HG03196 (cell line): Measurements from ENCODE around the gene RFPL4A.
"Not testable (repeated sequence)": the region's sequence is repeated elsewhere in the genome, so short reads cannot be mapped to it uniquely, and the experiment has no call there.

Experiments used
- ATAC-seq: cut with Tn5 transposase; IDR thresholded peaks from one replicate; pipeline ENCODE4 v1.9.1; 2021; ENCODE audit not compliant: unreplicated experiment

The RFPL4A gene

DNA sequence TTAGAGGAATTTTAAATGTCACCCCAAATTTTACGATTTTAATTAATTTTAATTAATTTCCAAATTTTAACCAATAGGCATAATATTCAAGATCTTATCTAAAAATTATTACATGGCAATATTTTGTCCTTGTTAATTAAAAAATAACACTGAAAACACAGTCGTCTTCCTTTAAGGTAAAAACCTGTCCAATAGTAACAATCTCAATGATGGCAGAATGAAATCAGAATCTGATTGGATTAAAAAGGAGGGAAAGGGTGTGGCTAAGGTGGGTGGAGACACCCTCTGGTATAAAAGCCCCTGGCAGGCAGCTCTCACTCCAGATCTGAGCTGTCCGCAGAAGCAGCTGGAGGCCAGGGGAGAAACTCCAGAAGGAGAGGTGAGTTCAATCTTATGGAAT, at the start of gene RFPL4A:
RFPL4A (plus strand) TSS at position 301 of the 400 bp plus-strand sequence. CDS start 2,704 bp downstream, outside the sequence.
- ATAC-seq, result not testable (repeated sequence)

DNA sequence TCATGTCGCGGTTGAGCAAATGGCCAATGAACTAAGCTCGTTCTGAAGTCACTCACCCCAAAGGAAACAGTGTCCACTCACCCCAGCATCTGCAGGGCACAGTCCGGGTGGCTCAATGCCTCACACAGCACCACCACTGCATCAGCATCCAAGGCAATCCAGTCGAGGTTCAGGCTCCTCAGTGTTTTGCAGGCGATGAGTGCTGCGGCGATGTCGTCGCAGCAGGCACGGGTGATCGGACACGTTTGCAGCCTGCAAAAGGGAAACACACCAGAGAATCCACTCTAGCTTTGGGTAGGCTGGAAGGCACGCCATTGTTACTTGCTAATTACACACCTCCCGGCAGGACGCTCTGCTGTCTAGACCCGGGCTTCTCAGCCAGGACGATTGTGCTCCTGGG, 47.2 kb upstream of the RFPL4A start:
- ATAC-seq, result no peak

DNA sequence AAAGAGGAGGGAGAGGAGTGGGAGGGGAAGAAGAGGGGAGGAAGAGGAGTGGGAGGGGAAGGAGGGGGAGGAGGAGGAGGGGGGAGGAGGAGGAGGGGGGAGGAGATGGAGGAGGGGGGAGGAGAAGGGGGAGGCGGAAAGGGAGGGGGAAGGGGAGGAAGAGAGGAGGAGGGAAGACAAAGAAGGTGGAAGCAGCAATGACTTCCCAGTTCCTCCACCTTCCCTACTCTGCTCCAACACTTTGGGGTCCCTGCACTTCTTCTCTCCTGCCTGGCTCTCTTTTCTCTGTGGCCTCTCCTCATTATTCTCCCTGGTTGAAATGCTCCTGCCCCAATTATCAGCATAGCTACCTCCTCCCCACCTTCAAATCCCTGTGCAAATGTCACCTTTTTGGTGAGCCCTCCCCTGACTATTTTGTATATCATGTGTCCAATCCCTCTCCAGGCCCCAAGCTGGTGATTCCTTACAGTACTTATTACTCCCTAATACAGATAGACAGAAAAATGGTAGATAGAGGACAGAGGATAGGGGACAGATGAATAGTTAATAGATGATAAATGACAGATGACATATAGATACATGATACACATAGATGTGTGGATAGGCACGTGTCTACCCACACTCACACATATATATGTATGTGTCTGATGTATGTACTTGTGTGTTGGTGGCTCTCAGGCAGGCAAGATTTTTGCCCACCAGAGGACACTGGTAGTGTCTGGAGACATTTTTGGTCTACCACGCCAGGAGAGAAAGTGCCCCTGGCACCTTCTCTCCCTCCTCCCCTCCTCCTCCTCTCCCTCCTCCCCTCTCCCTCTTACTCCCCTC, 45.9 kb upstream of the RFPL4A start:
- no peak for ATAC-seq

DNA sequence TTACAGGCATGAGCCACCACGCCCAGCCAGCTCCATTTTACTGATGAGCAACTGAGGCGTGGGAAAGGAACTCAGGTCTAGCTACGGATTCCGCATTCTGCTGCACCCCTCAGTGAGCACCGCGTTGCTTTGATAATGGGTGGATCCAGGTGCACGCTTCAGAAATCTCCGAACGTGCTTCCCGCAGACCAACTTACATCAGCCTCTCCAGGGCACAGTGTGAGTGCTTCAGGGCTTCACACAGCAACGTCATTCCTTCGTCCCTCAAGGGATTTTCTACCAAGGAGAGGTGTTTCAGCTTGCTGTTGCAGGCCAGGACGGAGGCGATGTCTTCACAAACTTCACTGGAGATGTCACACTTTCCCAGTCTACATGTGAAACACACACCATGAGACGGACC, 42.4 kb upstream of the RFPL4A start:
- no peak for ATAC-seq

DNA sequence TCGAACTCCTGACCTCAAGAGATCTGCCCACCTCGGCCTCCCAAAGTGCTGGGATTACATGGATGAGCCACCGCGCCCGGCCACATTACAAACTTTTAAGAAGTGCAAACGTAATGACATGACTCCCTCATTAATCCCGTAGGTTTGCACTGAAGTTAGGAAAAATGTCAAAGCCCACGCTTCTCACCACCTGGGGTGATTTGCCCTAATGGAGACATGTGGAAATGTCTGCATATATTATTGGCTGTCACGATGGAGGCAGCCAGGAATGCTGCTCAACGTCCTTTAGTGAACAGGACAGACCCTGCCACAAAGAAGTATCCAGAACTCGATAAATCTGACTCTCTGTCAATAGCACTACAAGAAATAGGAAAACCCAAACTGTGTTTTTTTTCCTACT, 41.6 kb upstream of the RFPL4A start:
- ATAC-seq, result no peak

DNA sequence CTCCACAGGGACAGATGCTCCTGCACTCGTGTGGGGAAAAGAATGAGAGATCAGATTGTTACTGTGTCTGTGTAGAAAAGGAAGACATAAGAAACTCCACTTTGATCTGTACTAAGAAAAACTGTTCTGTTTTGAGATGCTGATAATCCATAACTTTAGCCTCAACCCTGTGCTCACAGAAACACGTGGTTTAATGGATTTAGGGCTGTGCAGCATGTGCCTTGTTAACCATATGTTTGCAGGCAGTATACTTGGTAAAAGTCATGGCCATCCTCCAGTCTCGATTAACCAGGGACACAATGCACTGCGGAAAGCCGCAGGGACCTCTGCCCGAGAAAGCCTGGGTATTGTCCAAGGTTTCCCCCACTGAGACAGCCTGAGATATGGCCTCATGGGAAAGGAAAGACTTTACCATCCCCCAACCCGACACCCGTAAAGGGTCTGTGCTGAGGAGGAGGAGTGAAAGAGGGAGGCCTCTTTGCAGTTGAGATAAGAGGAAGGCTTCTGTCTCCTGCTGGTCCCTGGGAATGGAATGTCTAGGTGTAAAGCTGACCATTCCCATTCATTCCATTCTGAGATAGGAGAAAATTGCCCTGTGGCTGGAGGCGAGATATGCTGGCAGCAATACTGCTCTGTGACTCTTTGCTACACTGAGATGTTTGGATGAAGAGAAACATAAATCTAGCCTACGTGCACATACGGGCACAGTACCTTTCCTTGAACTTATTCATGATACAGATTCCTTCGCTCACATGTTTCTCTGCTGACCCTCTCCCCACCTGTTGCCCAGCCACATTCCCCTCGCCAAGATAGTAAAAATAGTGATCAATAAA, 40.8 kb upstream of the RFPL4A start:
- ATAC-seq, result not testable (repeated sequence)

DNA sequence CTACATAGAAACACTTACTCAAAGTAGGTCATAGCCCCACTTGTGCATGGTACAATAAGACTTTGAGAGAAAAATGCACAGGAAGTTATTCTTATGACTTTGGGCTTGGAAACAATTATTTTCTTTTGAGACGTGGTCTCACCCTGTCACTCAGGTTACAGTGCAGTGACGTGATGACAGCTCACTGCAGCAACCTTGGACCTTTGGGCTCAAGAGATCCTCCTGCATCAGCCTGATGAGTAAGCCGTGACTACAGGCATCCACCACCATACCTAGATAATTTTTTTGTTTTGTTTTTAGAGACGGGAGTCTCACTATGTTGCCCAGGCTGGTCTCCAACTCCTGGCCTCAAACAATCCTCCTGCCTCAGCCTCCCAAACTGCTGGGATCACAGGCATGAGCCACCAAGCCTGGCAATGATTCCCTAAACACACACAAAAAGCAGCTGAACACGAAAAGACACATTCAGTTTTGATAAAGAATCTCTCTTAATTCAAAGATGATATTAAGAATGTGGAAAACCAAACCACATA, 38.6 kb upstream of the RFPL4A start:
- no peak for ATAC-seq

DNA sequence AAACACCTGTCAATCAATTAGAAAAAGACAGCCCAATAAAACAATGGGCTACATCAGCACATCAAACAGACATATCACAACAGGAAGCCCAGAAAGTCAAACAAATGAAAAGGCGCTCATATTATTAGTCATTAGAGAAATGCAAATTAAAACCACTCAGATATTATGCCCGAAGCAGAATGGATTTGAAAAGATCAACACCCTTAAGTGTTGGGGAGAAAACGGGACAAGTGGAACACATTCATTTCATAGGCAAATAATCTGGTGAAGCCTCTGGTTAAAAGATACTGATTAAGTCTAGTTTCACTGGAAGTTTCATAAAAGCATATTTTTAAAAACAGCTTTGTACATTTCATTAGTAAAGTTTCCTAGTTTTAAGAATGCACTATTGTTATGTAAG, 38.1 kb upstream of the RFPL4A start:
- ATAC-seq, result no peak

DNA sequence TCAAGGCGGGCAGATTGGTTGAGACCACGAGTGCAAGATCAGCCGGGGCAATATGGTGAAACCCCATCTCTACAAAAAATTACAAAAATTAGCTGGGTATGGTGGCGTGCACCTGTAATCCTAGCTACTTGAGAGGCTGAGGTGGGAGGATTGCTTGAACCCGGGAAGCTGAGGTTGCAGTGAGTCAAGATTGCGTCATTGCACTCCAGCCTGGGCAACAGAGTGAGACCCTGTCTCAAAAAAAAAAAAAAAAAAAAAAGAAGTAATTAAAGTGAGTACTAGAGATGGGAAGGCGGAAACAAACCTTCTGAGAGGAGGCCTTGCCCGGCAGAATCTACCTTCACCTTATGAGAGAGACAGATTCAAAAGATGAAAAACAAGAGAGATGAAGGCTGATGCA, 35.4 kb upstream of the RFPL4A start:
- ATAC-seq, result no peak

DNA sequence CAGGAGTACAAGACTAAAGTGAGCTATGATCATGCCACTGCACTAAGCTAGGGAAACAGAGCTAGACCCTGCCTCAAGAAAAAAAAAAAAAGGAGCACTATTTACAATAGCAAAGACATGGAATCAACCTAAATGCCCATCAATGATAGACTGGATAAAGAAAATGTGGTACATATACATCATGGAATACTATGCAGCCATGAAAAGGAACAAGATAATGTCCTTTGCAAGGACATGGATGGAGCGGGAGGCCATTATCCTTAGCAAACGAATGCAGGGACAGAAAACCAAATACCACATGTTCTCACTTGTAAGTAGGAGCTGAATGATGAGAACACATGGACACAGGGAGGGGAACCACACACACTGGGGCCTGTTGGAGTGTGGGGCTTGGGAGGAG, 28.5 kb upstream of the RFPL4A start:
- ATAC-seq, result not testable (repeated sequence)

DNA sequence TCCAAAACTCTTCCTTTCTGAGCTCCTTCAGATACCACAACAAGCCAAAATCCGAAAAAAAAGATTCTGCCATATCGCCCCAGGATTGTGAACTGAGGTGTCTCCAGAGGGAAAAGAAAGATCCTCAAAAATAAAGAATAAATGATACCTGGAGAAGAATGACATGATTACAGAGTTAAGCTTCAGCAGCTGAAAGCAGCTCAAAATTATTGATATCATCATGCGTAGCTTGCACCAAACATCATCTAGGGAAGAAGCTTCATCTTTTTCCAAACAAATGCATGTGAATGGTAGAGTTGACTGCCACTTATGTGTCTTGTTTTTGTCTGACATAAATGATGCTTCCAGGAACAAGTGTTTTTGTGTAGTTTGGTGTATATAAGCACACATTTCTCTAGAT, 20.6 kb upstream of the RFPL4A start, which contains the start of gene NLRP9:
NLRP9 (minus strand) TSS at position 101 of the 400 bp plus-strand sequence; CDS start at position 73, 28 bp downstream.
- ATAC-seq, result no peak

DNA sequence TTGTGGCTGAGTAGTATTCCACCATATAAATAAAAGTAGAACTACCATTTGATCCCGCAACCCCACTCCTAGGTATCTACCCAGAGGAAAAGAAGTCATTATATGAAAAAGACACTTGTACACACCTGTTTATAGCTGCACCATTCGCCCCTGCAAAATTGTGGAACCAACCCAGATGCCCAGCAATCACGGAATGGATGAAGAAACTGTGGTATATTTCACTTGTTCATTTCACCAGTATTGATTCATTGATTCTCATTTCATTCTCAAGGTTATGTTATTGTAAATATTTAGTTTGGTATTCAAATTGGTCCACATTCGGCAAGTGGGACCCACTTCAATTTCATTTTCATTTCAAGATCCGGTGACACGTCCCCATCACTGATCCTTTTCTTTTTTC, 8.2 kb upstream of the RFPL4A start:
- ATAC-seq, result no peak

DNA sequence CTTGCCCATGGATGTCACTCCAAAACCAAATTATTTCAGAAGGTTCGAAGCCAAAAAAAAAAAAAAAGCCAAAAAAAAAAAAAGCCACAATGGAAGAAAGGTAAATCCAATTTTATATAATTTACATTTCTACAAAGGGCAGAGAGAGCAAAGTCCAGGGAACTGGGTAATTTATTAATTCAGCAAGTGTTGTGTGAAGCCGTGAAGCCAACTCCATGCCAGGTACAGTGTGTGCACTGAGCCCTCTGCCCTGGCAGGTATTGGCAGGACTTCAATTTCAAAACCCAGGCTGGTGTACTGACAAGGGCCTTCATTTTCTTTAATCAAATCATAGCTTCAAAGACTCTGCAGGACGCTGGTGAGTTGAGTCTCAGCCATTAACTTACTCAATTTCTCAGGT, 5.5 kb upstream of the RFPL4A start:
- ATAC-seq, result no peak

DNA sequence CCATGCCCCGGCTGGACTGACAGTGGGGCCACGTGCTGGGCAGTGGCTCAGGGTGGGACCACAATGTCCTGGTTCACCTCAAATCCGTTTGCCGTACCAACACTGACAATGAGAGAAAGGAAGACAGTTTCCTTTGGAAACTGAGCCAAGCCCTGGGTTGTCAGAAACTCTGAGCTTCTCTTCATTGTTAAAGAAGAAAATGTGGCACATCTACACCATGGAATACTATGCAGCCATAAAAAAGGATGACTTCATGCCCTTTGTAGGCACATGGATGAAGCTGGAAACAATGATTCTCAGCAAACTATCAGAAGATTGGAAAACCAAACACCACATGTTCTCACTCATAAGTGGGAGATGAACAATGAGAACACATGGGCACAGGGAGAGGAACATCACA, 2.1 kb upstream of the RFPL4A start:
- ATAC-seq, result not testable (repeated sequence)

DNA sequence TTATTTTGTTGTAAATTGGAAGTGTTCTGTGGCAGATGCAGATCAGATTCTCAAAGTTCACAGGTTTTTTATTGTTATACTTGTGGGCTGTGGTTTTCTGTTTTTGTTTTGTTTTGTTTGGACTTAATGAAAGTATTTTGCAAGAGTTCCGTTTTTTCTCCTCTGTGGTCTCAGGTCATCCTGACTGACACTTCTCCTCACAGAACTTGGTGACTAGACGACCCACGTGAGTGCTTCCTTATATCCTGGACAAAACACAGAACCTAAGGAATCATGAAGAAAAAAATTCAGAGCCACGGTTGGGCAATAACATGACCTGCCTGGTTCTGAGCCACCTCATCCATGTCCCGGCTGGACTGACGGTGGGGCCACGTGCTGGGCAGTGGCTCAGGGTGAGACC, 7.6 kb downstream of the RFPL4A start:
- no peak for ATAC-seq

DNA sequence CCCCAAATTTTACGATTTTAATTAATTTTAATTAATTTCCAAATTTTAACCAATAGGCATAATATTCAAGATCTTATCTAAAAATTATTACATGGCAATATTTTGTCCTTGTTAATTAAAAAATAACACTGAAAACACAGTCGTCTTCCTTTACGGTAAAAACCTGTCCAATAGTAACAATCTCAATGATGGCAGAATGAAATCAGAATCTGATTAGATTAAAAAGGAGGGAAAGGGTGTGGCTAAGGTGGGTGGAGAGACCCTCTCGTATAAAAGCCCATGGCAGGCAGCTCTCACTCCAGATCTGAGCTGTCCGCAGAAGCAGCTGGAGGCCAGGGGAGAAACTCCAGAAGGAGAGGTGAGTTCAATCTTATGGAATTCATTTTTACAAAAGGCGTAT, 9.9 kb downstream of the RFPL4A start, which contains the start of gene RFPL4AL1:
RFPL4AL1 (plus strand) TSS at position 301 of the 400 bp plus-strand sequence. CDS start 2,687 bp downstream, outside the sequence.
- not testable (repeated sequence) for ATAC-seq

DNA sequence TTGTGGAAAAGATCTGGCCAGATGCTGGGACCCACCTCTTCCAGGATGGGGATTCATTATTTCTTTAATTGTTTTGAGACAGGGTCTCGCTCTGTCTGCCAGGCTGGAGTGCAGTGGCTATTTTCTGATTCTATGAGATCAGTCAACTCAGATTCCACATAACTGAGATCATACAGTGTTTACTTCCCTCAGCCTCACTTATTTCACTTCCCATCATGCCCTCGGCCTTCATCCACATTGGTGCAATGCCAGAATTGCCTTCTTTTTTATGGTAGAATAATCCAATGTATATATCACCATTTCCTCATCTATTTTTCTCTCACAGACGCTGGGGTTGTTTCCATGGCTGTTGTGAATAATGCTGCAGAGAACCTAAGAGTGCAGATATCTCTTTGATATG, 10.7 kb downstream of the RFPL4A start:
- not testable (repeated sequence) for ATAC-seq

DNA sequence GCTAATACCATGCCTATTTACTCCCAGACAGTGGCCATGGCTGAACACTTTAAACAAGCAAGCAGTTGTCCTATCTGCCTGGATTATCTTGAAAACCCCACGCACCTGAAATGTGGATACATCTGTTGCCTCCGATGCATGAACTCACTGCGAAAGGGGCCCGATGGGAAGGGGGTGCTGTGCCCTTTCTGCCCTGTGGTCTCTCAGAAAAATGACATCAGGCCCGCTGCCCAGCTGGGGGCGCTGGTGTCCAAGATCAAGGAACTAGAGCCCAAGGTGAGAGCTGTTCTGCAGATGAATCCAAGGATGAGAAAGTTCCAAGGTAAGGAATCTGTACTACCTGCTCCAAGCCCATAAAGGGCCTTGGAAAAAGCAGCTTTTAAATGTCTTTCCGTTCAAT, 18.6 kb downstream of the RFPL4A start:
- no peak for ATAC-seq

DNA sequence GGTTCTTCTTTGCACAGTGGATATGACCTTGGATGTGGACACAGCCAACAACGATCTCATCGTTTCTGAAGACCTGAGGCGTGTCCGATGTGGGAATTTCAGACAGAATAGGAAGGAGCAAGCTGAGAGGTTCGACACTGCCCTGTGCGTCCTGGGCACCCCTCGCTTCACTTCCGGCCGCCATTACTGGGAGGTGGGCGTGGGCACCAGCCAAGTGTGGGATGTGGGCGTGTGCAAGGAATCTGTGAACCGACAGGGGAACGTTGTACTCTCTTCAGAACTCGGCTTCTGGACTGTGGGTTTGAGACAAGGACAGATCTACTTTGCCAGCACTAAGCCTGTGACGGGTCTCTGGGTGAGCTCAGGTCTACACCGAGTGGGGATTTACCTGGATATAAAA, 19.4 kb downstream of the RFPL4A start:
- no peak for ATAC-seq

DNA sequence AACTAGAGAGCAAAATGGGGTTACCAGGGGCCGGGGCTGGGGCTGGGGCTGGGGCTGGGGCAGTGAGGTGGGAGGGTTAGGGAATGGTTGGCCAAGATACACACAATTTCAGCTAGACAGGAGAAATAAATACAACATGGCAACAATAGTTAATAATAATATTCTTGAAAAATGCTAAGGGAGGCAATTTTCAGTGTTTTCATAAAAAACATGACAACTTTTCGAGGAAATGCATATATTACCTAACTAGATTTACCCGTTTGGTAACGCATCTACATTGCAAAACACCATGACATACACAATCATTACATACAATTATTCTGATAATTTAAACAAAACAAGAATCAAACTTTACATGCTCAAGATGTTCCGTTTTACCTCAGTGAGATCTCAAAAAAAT, 22.2 kb downstream of the RFPL4A start:
- ATAC-seq, result no peak

DNA sequence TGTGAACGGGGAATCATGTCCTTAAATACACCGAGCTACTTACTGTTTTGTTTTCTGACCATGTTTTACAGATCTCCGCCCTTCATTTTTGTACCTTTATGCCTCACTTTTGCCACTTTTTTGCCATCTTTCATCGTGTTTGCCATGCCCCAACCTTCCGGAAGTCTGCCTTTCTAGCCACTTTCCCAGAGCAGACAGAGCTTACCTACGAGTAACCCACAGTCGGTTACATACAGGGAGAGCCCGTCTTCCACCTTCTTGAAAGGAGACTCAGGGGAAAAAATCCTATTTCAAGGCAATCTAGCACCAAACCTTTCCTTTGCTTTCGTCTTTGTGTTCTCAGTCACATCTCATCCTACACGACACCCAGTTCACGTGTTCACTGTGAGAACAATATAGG, 36.1 kb downstream of the RFPL4A start:
- ATAC-seq, result no peak

DNA sequence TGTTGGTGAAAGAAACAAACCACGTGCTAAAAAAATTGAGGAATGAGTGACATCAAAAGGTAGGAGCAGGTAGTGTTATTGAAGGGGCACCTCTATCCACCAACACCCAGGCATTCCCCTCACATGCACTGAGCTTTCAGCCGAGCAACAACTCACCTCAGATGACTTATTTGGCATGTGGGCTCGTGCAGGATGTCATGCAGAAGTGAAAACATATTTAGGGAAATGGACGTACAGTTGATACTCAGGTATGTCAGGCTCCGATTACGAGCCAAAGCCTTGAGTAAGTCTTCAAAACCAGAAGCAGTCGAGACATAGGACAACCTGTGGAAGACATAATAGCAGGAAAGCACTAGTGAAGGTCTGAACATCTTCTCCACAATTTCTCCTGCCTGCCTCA, 42.5 kb downstream of the RFPL4A start:
- ATAC-seq, result no peak
